ENCODE data around the gene OGN.

OGN gene

DNA sequence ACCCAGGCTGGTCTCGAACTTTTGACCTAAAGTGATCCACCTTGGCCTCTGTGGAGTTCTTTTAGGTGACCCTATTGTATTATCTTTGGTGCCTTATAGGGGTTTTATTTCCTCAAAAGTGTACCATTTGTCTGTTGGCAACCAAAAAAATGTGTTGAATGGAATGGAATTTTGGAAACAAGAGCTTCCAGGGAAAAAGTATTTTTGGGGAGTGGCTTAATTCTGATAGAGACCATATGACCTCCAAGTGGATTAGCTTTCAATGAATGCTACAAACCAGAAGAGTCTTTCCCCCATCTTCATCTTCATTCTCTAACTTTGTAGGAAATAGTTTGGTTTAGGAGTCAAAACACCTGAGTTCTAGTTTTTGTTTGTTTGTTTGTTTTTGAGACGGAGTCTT is 3.4 kb upstream of the OGN start (continued):
- TF ChIP-seq ZNF704 (tag by site-specific recombination; IDR thresholded peaks at IDR 0.05) = no peak
- TF ChIP-seq ZXDB (tag by site-specific recombination; IDR thresholded peaks at IDR 0.05) = no peak
- TF ChIP-seq, protein P1, sequence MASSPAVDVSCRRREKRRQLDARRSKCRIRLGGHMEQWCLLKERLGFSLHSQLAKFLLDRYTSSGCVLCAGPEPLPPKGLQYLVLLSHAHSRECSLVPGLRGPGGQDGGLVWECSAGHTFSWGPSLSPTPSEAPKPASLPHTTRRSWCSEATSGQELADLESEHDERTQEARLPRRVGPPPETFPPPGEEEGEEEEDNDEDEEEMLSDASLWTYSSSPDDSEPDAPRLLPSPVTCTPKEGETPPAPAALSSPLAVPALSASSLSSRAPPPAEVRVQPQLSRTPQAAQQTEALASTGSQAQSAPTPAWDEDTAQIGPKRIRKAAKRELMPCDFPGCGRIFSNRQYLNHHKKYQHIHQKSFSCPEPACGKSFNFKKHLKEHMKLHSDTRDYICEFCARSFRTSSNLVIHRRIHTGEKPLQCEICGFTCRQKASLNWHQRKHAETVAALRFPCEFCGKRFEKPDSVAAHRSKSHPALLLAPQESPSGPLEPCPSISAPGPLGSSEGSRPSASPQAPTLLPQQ (tag by site-specific recombination; IDR thresholded peaks at IDR 0.05) = no peak

DNA sequence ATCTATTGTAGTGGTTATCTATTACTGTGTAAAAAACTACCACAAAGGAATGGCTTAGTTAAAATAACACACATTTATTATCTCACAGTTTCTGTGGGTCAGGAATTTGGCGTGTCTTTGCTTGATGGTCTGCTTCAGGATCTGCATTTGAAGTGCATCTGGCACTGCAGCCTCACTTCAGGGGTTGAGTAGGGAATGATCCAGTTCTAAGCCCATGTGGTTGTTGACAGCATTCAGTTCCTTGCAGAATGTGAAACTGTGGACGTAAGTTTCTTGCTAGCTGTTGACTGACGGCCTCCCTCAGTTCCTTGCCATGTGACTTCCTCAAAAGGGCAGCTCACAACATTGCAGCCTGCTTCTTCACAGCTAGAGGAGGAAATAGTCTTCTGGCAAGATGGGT is 2.1 kb upstream of the OGN start:
- Histone ChIP-seq H3K9me3 (ENCODE audit: control insufficient read depth, insufficient read depth, low read depth, low read length) (no peaks in the 10 kb centered on the region), H3K4me3 (ENCODE audit: low read depth, low read length) (no peak overlapping the region), H3K36me3 (ENCODE audit: control insufficient read depth in 2 of 2, insufficient read depth in 1 of 2, low read length in 2 of 2) (no peaks in the 10 kb centered on the region), H3K4me1 (ENCODE audit: control insufficient read depth, insufficient read depth, low read length) (peaks cover 11% of the 10 kb centered on the region; the same call in 1 of the 2 replicates), H3K27ac (ENCODE audit: extremely low read depth, low read depth, low read length) (no peak overlapping the region)
- CTCF ChIA-PET = no interaction called here
- TF ChIP-seq FEZF1 (tag by site-specific recombination; IDR thresholded peaks at IDR 0.05) (no peak), TSHZ1 (tag by site-specific recombination; IDR thresholded peaks at IDR 0.05; ENCODE audit: borderline replicate concordance) (no peak), ZNF704 (tag by site-specific recombination; IDR thresholded peaks at IDR 0.05) (no peak)
- TF ChIP-seq, protein P1 (tag by site-specific recombination; IDR thresholded peaks at IDR 0.05) = no peak
- POLR2A ChIA-PET = no interaction called here

DNA sequence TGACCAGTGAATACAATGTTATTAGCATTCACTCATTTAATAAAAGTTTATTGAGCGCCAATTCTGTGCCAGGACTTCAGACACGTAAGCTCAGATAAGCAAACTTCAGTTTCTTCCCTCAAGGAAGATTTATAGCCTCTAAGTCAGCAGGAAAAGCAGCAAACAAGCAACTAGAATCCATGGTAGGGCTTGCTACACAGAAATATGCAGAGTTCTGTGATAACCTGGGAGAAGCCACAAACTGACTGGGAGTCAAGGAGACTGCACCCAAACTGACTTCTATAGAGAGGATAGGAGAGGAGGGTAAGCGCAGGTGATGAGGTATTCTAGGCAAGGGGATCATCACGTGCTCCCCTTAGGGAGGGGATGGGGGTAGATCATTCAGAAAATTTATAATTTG is 1.4 kb upstream of the OGN start:
- Histone ChIP-seq H3K4me1 (ENCODE audit: control insufficient read depth, insufficient read depth, low read length) (peaks cover 11% of the 10 kb centered on the region; the same call in 1 of the 2 replicates), H3K4me3 (ENCODE audit: low read depth, low read length) (no peak overlapping the region), H3K9me3 (ENCODE audit: control insufficient read depth, insufficient read depth, low read depth, low read length) (no peaks in the 10 kb centered on the region), H3K36me3 (ENCODE audit: control insufficient read depth in 2 of 2, insufficient read depth in 1 of 2, low read length in 2 of 2) (no peaks in the 10 kb centered on the region), H3K27ac (ENCODE audit: extremely low read depth, low read depth, low read length) (no peak overlapping the region)
- POLR2A ChIA-PET = no interaction called here
- CTCF ChIA-PET = no interaction called here
- no peak for TF ChIP-seq ZNF521 (tag by site-specific recombination; IDR thresholded peaks at IDR 0.05)
- TF ChIP-seq ZNF10 (tag by site-specific recombination; IDR thresholded peaks at IDR 0.05) = no peak
- TF ChIP-seq ZNF629 (tag by site-specific recombination; IDR thresholded peaks at IDR 0.05) = no peak
- TF ChIP-seq, protein P2, sequence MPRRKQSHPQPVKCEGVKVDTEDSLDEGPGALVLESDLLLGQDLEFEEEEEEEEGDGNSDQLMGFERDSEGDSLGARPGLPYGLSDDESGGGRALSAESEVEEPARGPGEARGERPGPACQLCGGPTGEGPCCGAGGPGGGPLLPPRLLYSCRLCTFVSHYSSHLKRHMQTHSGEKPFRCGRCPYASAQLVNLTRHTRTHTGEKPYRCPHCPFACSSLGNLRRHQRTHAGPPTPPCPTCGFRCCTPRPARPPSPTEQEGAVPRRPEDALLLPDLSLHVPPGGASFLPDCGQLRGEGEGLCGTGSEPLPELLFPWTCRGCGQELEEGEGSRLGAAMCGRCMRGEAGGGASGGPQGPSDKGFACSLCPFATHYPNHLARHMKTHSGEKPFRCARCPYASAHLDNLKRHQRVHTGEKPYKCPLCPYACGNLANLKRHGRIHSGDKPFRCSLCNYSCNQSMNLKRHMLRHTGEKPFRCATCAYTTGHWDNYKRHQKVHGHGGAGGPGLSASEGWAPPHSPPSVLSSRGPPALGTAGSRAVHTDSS (tag by site-specific recombination; IDR thresholded peaks at IDR 0.05) = no peak
- no peak for TF ChIP-seq ZFHX2 (tag by site-specific recombination; conservative IDR thresholded peaks at IDR 0.05)
- no peak for TF ChIP-seq IKZF3 (tag by site-specific recombination; IDR thresholded peaks at IDR 0.05)
- no peak for TF ChIP-seq GLI2 (tag by site-specific recombination; IDR thresholded peaks at IDR 0.05; ENCODE audit: borderline replicate concordance, low read depth)
- TF ChIP-seq ZBTB10 (tag by site-specific recombination; IDR thresholded peaks at IDR 0.05) = no peak
- TF ChIP-seq TSHZ1 (tag by site-specific recombination; IDR thresholded peaks at IDR 0.05; ENCODE audit: borderline replicate concordance) = no peak
- TF ChIP-seq ZNF660 (tag by site-specific recombination; IDR thresholded peaks at IDR 0.05) = no peak
- TF ChIP-seq ZNF24 (tag by site-specific recombination; IDR thresholded peaks at IDR 0.05) = no peak

Data from HEK293 (cell line).